Endothelial cell of umbilical vein (primary cell): Measurements from ENCODE around the gene RNF222. TPM values are rescaled to one million over a fixed set of nuclear protein-coding genes. Genes with fewer than 3 reads are reported as not detected.
A peak's percentile ranks its signal among the peaks of the same experiment; 100 is the strongest.

Source experiments
- BruUV-seq: library from RNA; stranded (reverse); fragments of 400-500 nt; replicated peaks from 2 replicates; lab custom pipeline; 2021; lab: Mats Ljungman, UMichigan
- CTCF ChIA-PET: fragments of 300-600, 350-600 bp; sonication (Branson Sonifier 250); formaldehyde crosslinking; loops from one replicate; lab custom pipeline; 2021; ENCODE audit warnings: antibody characterized with exemption, inconsistent platforms; lab: Charles Lee
- POLR2A ChIA-PET: fragments of 300-600, 350-600 bp; sonication (Branson Sonifier 250); formaldehyde crosslinking; loops from one replicate; lab custom pipeline; 2021; ENCODE audit warnings: antibody characterized with exemption, inconsistent platforms; lab: Charles Lee
- DNase-seq: peaks from one replicate; pipeline ENCODE4 v3.0.0-alpha.2; 2011; ENCODE audit warnings: low read depth, low spot score
- FAIRE-seq: peaks from 2 replicates; lab custom pipeline; 2011; peaks lifted over from hg19 to GRCh38; lab: Jason Lieb, UNC
- H2AFZ ChIP-seq: 2 replicates; pipeline ENCODE4 v1.6.0; 2012; ENCODE audit warnings: low read depth, low read length, control low read depth, inconsistent platforms
- H3K27ac ChIP-seq: 2 replicates; pipeline ENCODE4 v1.5.1; 2011; ENCODE audit warnings: low read depth, mild to moderate bottlenecking, control low read depth, low read length, moderate library complexity; ENCODE audit not compliant: insufficient read depth
- H3K27me3 ChIP-seq, 2 experiments: 2 replicates each; pipeline versions ENCODE4 v1.6.0 to v1.6.1; 2011; ENCODE audit warnings: low read length in 2 of 2, mixed read lengths in 1 of 2; ENCODE audit not compliant: control insufficient read depth in 2 of 2, insufficient read depth in 2 of 2
- H3K36me3 ChIP-seq, 2 experiments: 2 replicates in 1 of 2; 3 replicates in 1 of 2; pipeline ENCODE4 v1.5.1; 2011; ENCODE audit warnings: low read length in 2 of 2, mild to moderate bottlenecking in 1 of 2, moderate library complexity in 1 of 2; ENCODE audit not compliant: control insufficient read depth in 2 of 2, insufficient read depth in 2 of 2; ENCODE audit errors: extremely low read depth in 1 of 2
- H3K4me1 ChIP-seq: 3 replicates; pipeline ENCODE4 v1.5.1; 2011; ENCODE audit warnings: mild to moderate bottlenecking, low read length; ENCODE audit not compliant: control insufficient read depth, insufficient read depth; ENCODE audit errors: extremely low read depth
- H3K4me2 ChIP-seq: 2 replicates; pipeline ENCODE4 v1.6.1; 2011; ENCODE audit warnings: low read length, control low read depth, mixed read lengths; ENCODE audit not compliant: insufficient read depth
- H3K4me3 ChIP-seq, 3 experiments: fragments of 200-600 bp in 1 of 3; sonication (generic), shearing (Covaris generic) in 1 of 3; replicated peaks in 1 of 3; 2 replicates each; pipeline ENCODE4 v1.5.1; 2011 to 2016; ENCODE audit warnings: control low read depth in 3 of 3, low read length in 3 of 3, mild to moderate bottlenecking in 2 of 3, inconsistent platforms in 1 of 3, low read depth in 1 of 3, moderate library complexity in 1 of 3; ENCODE audit not compliant: insufficient read depth in 1 of 3
- H3K79me2 ChIP-seq: 2 replicates; pipeline ENCODE4 v1.6.0; 2012; ENCODE audit warnings: low read length, inconsistent platforms; ENCODE audit not compliant: control insufficient read depth, insufficient read depth
- H3K9ac ChIP-seq: replicated peaks from 2 replicates; pipeline ENCODE3; 2011; ENCODE audit warnings: low read length, control low read depth; ENCODE audit not compliant: insufficient read depth; ENCODE audit errors: extremely low read depth
- H3K9me1 ChIP-seq: replicated peaks from 3 replicates; pipeline ENCODE4 v1.6.0; 2011; ENCODE audit warnings: mild to moderate bottlenecking, low read length; ENCODE audit not compliant: control insufficient read depth, insufficient read depth; ENCODE audit errors: extremely low read depth
- H3K9me3 ChIP-seq: replicated peaks from 2 replicates; pipeline ENCODE4 v1.5.1; 2012; ENCODE audit warnings: low read length, inconsistent platforms; ENCODE audit not compliant: control insufficient read depth, insufficient read depth
- H4K20me1 ChIP-seq: replicated peaks from 2 replicates; pipeline ENCODE3; 2011; ENCODE audit warnings: mild to moderate bottlenecking, low read length; ENCODE audit not compliant: control insufficient read depth, insufficient read depth; ENCODE audit errors: extremely low read depth
- CTCF ChIP-seq, 2 donors: IDR thresholded peaks; 1 replicate in 1 of 2; 2 replicates in 1 of 2; pipeline ENCODE4 v1.5.1; 2011; ENCODE audit warnings: low read length in 2 of 2, mild to moderate bottlenecking in 2 of 2, moderate library complexity in 2 of 2, control low read depth in 1 of 2, inconsistent platforms in 1 of 2, low read depth in 1 of 2; ENCODE audit not compliant: insufficient read depth in 1 of 2; ENCODE audit errors: extremely low read depth in 1 of 2
- EZH2 ChIP-seq: IDR thresholded peaks from 2 replicates; pipeline ENCODE4 v1.6.1; 2012; ENCODE audit warnings: borderline replicate concordance, low read depth, mild to moderate bottlenecking, moderate library complexity, low read length, inconsistent platforms; ENCODE audit not compliant: severe bottlenecking
- FOS ChIP-seq: IDR thresholded peaks from 2 replicates; pipeline ENCODE4 v1.6.1; 2011; ENCODE audit warnings: mild to moderate bottlenecking, low read length, moderate library complexity, borderline replicate concordance; ENCODE audit not compliant: insufficient read depth
- GATA2 ChIP-seq: IDR thresholded peaks from 2 replicates; pipeline ENCODE4 v1.7.0; 2011; ENCODE audit warnings: low read depth, mild to moderate bottlenecking, moderate library complexity, mixed read lengths, low read length; ENCODE audit not compliant: insufficient read length, insufficient read depth
- JUN ChIP-seq: IDR thresholded peaks from 2 replicates; pipeline ENCODE4 v1.6.1; 2011; ENCODE audit warnings: borderline replicate concordance, low read depth; ENCODE audit not compliant: insufficient read length, insufficient read depth
- MAX ChIP-seq: IDR thresholded peaks from 2 replicates; pipeline ENCODE4 v1.6.1; 2011; ENCODE audit not compliant: insufficient read depth, insufficient read length
- POLR2A ChIP-seq: IDR thresholded peaks from 2 replicates; pipeline ENCODE4 v1.6.1; 2012; ENCODE audit warnings: low read depth, mild to moderate bottlenecking, control low read depth, low read length
- POLR2AphosphoS5 ChIP-seq: IDR thresholded peaks from 2 replicates; pipeline ENCODE4 v1.6.1; 2012; ENCODE audit warnings: low read depth, mild to moderate bottlenecking, control low read depth, low read length, moderate library complexity; ENCODE audit not compliant: insufficient read depth
- dilution Hi-C: fragments of 300-500 bp; cut with MboI; formaldehyde crosslinking; loops from one replicate; pipeline ENCODE4 v1.15.0; 2019; ENCODE audit warnings: low sequenced_read_pairs; ENCODE audit not compliant: extremely low pct_ligation_motif_present
- intact Hi-C: fragments of 100-400 bp; cut with micrococcal nuclease; formaldehyde crosslinking; loops from one replicate; pipeline ENCODE4 v1.10.0; 2022
- polyA plus RNA-seq, 4 experiments: library from polyadenylated mRNA; depleted of rRNA in 3 of 4; stranded (reverse) in 3 of 4; unstranded in 1 of 4; fragments of >200 nt; gene quantifications; 2 replicates each; pipeline versions ENCODE4 v1.2.1 to v1.2.3, GENCODE V29; 2011 to 2012; ENCODE audit warnings: missing spikeins in 1 of 4
- total RNA-seq: library from RNA; stranded (reverse); gene quantifications from 2 replicates; pipeline ENCODE4 v1.2.3, GENCODE V29; 2021

RNF222 gene
- total and polyA plus RNA-seq, 2 donors (not counting 3 experiments of a cell fraction or from before 2014, with no cell fraction given): not detected

GRCh38 chr17:8360751-8361150, 36.9 kb downstream of the RNF222 start:
- ChIA-PET POLR2A (interaction anchor here (0.6 to 3.4 kb wide), 5 partner anchors 16 to 1214 kb away, joined by 4 to 21 read pairs (median 6); partner anchors contain the start of gene KRABD2), CTCF (interaction anchor here (0.7 to 2.7 kb wide), 10 partner anchors 9 to 60 kb away, joined by 3 to 22 read pairs (median 4); partner anchors contain the start of gene KRABD2)
- Histone ChIP-seq H3K27me3 (no peaks in the 10 kb centered on the region), H3K27ac (peak overlapping the region; percentile 90), H2AFZ (peak overlapping the region; percentile 39), H3K9ac (peak overlapping the region; percentile 83), H4K20me1 (no peaks in the 10 kb centered on the region), H3K9me3 (no peaks in the 10 kb centered on the region), H3K4me1 (peaks cover 42% of the 10 kb centered on the region), H3K36me3 (no peaks in the 10 kb centered on the region), H3K4me2 (peak overlapping the region; percentile 81), H3K4me3 (peak overlapping the region in 1 of 3 experiments; percentile 50), H3K9me1 (no peaks in the 10 kb centered on the region), H3K79me2 (no peaks in the 10 kb centered on the region)
- dilution Hi-C loops (no loop called here), intact Hi-C loops (loop anchor here (1.0 to 2.0 kb wide), 3 partner anchors 16 to 111 kb away; partner anchors contain the start of genes KRABD2, PFAS and SLC25A35)
- no TSS peak for BruUV-seq
- FAIRE-seq (no peak), DNase-seq (peak; percentile 66)
- TF ChIP-seq POLR2A (peak; percentile 39), GATA2 (no peak)

GRCh38 chr17:8360260-8360659, 37.4 kb downstream of the RNF222 start:
- no peaks in the 10 kb centered on the region for H4K20me1 ChIP-seq
- no peaks in the 10 kb centered on the region for H3K79me2 ChIP-seq
- H2AFZ ChIP-seq: no peak overlapping the region
- H3K9me1 ChIP-seq: no peaks in the 10 kb centered on the region
- no peaks in the 10 kb centered on the region for H3K27me3 ChIP-seq
- ChIA-PET POLR2A (interaction anchor here (0.6 to 3.4 kb wide), 6 partner anchors 16 to 1214 kb away, joined by 3 to 21 read pairs (median 6); partner anchors contain the start of genes CTC1 and KRABD2), CTCF (interaction anchor here (0.8 to 2.7 kb wide), 10 partner anchors 9 to 34 kb away, joined by 4 to 22 read pairs (median 5); partner anchors contain the start of gene KRABD2)
- DNase-seq (peak; percentile 94), FAIRE-seq (no peak)
- H3K27ac ChIP-seq: peak overlapping the region; percentile 90
- H3K4me2 ChIP-seq: peak overlapping the region; percentile 81
- dilution Hi-C loops: no loop called here
- BruUV-seq: TSS peak; percentile 81
- no peaks in the 10 kb centered on the region for H3K36me3 ChIP-seq
- intact Hi-C loops: loop anchor here (1.0 to 2.0 kb wide), 3 partner anchors 16 to 111 kb away; partner anchors contain the start of genes KRABD2, PFAS and SLC25A35
- peak overlapping the region in 1 of 3 experiments; percentile 50 for H3K4me3 ChIP-seq
- H3K9ac ChIP-seq: peak overlapping the region; percentile 83
- TF ChIP-seq POLR2A (no peak), CTCF (IDR thresholded peaks at IDR 0.05; ENCODE audit: extremely low read depth in 1 of 2, insufficient read depth in 1 of 2, low read depth in 1 of 2, low read length in 2 of 2) (no peak), FOS (no peak), GATA2 (peak; percentile 69), EZH2 (no peak), JUN (no peak), POLR2AphosphoS5 (peak; percentile 43), MAX (no peak)
- no peaks in the 10 kb centered on the region for H3K9me3 ChIP-seq
- peaks cover 37% of the 10 kb centered on the region for H3K4me1 ChIP-seq
